Skeletal muscle satellite cell (primary cell): Measurements from ENCODE around the gene CYP24A1.

Experiments
- H3K27me3 ChIP-seq: 2 replicates; pipeline ENCODE4 v1.7.0; 2013; ENCODE audit warnings: low read length; ENCODE audit not compliant: control insufficient read depth, insufficient read depth
- H3K36me3 ChIP-seq: 2 replicates; pipeline ENCODE4 v1.7.0; 2013; ENCODE audit warnings: mild to moderate bottlenecking, control low read depth, low read length; ENCODE audit not compliant: insufficient read depth
- H3K4me1 ChIP-seq: 2 replicates; pipeline ENCODE4 v1.7.0; 2013; ENCODE audit warnings: low read length; ENCODE audit not compliant: control insufficient read depth, insufficient read depth
- H3K4me2 ChIP-seq: 2 replicates; pipeline ENCODE4 v1.7.0; 2013; ENCODE audit warnings: mild to moderate bottlenecking, low read length
- H3K4me3 ChIP-seq: 2 replicates; pipeline ENCODE4 v1.7.0; 2013; ENCODE audit warnings: low read length
- H3K9ac ChIP-seq: 2 replicates; pipeline ENCODE4 v1.7.0; 2013; ENCODE audit warnings: mild to moderate bottlenecking, low read depth, low read length, moderate library complexity
- H3K9me3 ChIP-seq: replicated peaks from 2 replicates; pipeline ENCODE4 v1.7.0; 2013; ENCODE audit warnings: mild to moderate bottlenecking, control low read depth, low read length

Gene CYP24A1

GRCh38 chr20:54112221-54112884 lies 61.4 kb downstream of the CYP24A1 start:
- peaks cover 14% of the 10 kb centered on the region for H3K27me3 ChIP-seq

GRCh38 chr20:54111460-54111859 lies 62.3 kb downstream of the CYP24A1 start:
- Histone ChIP-seq H3K4me1 (peaks cover 6% of the 10 kb centered on the region), H3K4me3 (no peak overlapping the region), H3K36me3 (no peaks in the 10 kb centered on the region), H3K27me3 (peaks cover 14% of the 10 kb centered on the region), H3K9me3 (no peaks in the 10 kb centered on the region), H3K4me2 (no peak overlapping the region), H3K9ac (no peak overlapping the region)

More at GRCh38 chr20:54112221-54112884, 61.4 kb downstream of the CYP24A1 start:
- no peak overlapping the region for H3K4me3 ChIP-seq
- H3K36me3 ChIP-seq: no peaks in the 10 kb centered on the region
- H3K4me2 ChIP-seq: no peak overlapping the region
- peaks cover 6% of the 10 kb centered on the region for H3K4me1 ChIP-seq
- no peak overlapping the region for H3K9ac ChIP-seq
- H3K9me3 ChIP-seq: no peaks in the 10 kb centered on the region

GRCh38 chr20:54110457-54110856 lies 63.3 kb downstream of the CYP24A1 start:
- H3K36me3 ChIP-seq: no peaks in the 10 kb centered on the region
- peaks cover 4% of the 10 kb centered on the region for H3K4me1 ChIP-seq
- no peak overlapping the region for H3K4me2 ChIP-seq
- peaks cover 13% of the 10 kb centered on the region for H3K27me3 ChIP-seq
- no peaks in the 10 kb centered on the region for H3K9me3 ChIP-seq
- H3K4me3 ChIP-seq: no peak overlapping the region
- no peak overlapping the region for H3K9ac ChIP-seq

GRCh38 chr20:54110041-54110440 lies 63.7 kb downstream of the CYP24A1 start:
- H3K4me1 ChIP-seq: no peaks in the 10 kb centered on the region
- no peaks in the 10 kb centered on the region for H3K36me3 ChIP-seq
- no peak overlapping the region for H3K9ac ChIP-seq
- H3K27me3 ChIP-seq: peaks cover 9% of the 10 kb centered on the region
- H3K4me2 ChIP-seq: no peak overlapping the region
- no peaks in the 10 kb centered on the region for H3K9me3 ChIP-seq
- no peak overlapping the region for H3K4me3 ChIP-seq

- no peaks in the 10 kb centered on the region for H3K36me3 ChIP-seq
- H3K4me2 ChIP-seq: no peak overlapping the region
- H3K9me3 ChIP-seq: no peaks in the 10 kb centered on the region
- H3K9ac ChIP-seq: no peak overlapping the region
- H3K4me3 ChIP-seq: no peak overlapping the region
- no peaks in the 10 kb centered on the region for H3K4me1 ChIP-seq
- peaks cover 14% of the 10 kb centered on the region for H3K27me3 ChIP-seq
Observed at GRCh38 chr20:54108817-54109216, 65.0 kb downstream of the CYP24A1 start.

GRCh38 chr20:54108326-54108642 lies 65.5 kb downstream of the CYP24A1 start:
- Histone ChIP-seq H3K27me3 (peaks cover 14% of the 10 kb centered on the region), H3K36me3 (no peaks in the 10 kb centered on the region), H3K4me2 (no peak overlapping the region), H3K4me1 (no peaks in the 10 kb centered on the region), H3K9ac (no peak overlapping the region), H3K4me3 (no peak overlapping the region), H3K9me3 (no peaks in the 10 kb centered on the region)

GRCh38 chr20:54107600-54108325 lies 66.0 kb downstream of the CYP24A1 start:
- Histone ChIP-seq H3K4me1 (no peaks in the 10 kb centered on the region), H3K36me3 (no peaks in the 10 kb centered on the region), H3K4me2 (no peak overlapping the region), H3K9ac (no peak overlapping the region), H3K9me3 (no peaks in the 10 kb centered on the region), H3K27me3 (peaks cover 14% of the 10 kb centered on the region), H3K4me3 (no peak overlapping the region)

GRCh38 chr20:54107181-54107580 lies 66.6 kb downstream of the CYP24A1 start:
- H3K4me2 ChIP-seq: no peak overlapping the region
- H3K9me3 ChIP-seq: no peaks in the 10 kb centered on the region
- no peaks in the 10 kb centered on the region for H3K36me3 ChIP-seq
- H3K4me3 ChIP-seq: no peak overlapping the region
- H3K4me1 ChIP-seq: no peaks in the 10 kb centered on the region
- no peak overlapping the region for H3K9ac ChIP-seq
- H3K27me3 ChIP-seq: peaks cover 14% of the 10 kb centered on the region

GRCh38 chr20:54106162-54106561 lies 67.6 kb downstream of the CYP24A1 start:
- Histone ChIP-seq H3K27me3 (peaks cover 14% of the 10 kb centered on the region), H3K4me3 (no peak overlapping the region), H3K4me2 (no peak overlapping the region), H3K4me1 (no peaks in the 10 kb centered on the region), H3K9ac (no peak overlapping the region), H3K9me3 (no peaks in the 10 kb centered on the region), H3K36me3 (no peaks in the 10 kb centered on the region)

GRCh38 chr20:54105653-54106052 lies 68.1 kb downstream of the CYP24A1 start:
- no peak overlapping the region for H3K4me2 ChIP-seq
- no peaks in the 10 kb centered on the region for H3K4me1 ChIP-seq
- H3K27me3 ChIP-seq: peaks cover 14% of the 10 kb centered on the region
- no peak overlapping the region for H3K4me3 ChIP-seq
- no peaks in the 10 kb centered on the region for H3K9me3 ChIP-seq
- no peak overlapping the region for H3K9ac ChIP-seq
- no peaks in the 10 kb centered on the region for H3K36me3 ChIP-seq

- no peaks in the 10 kb centered on the region for H3K9me3 ChIP-seq
- no peaks in the 10 kb centered on the region for H3K4me1 ChIP-seq
- H3K4me2 ChIP-seq: no peak overlapping the region
- H3K27me3 ChIP-seq: peaks cover 14% of the 10 kb centered on the region
- no peak overlapping the region for H3K9ac ChIP-seq
- H3K36me3 ChIP-seq: no peaks in the 10 kb centered on the region
- H3K4me3 ChIP-seq: no peak overlapping the region
Observed at GRCh38 chr20:54104781-54105180, 69.0 kb downstream of the CYP24A1 start.
